Measurements from ENCODE around the gene TEDC2. TPM values are rescaled to one million over a fixed set of nuclear protein-coding genes. Genes with fewer than 3 reads are reported as not detected.
A peak's percentile ranks its signal among the peaks of the same experiment; 100 is the strongest.

TEDC2 gene
- total and polyA plus RNA-seq, 12 donors, result 0.29 to 2.3 (median 0.95) TPM

DNA sequence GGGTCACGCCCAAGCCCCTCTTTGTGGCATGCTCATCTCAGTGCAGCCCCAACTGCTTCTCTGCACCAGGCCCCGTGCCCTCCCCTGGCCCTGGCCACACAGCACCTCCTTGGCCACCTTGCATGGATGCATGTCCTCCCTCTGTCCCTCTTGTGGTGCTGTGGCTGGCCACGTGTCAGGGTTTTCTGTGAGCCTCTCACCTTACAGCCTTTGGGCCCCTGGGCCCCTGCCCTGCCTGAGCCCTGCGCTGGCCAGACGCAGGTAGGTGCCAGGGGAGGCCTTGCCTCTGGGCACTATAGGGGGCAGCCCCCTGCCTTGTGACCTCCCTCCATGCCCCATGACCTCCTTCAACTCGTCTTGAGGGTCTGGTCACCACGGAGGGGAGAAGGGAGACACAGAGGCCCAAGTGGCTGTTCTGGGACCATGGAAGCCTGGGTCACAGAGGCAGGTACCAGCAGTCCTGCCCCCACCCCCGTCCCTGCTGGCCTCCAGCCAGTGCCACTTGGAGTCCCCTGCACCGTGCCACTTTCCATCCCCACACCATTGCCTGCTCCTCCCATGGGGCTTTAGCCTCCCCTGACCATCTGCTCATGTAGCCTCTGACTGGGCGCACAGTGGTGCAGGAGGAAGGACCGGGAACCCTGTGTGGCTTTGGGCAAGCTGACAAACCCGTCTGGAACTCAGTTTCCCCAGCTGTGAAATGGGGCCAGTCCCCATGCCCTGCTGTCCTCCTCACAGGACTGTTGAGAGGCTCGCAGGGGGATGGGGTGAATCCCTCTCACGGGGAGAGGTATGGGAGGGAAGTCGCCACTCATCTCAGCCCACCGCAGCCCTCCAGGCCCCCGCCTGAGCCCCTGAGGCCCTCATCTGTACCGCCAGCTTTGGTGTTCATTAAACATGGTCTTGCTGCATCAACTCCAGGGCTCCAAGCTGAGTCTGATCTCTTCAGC, 42.3 kb downstream of the TEDC2 start:
- Histone ChIP-seq H3K27me3 (no peaks in the 10 kb centered on the region), H3K36me3 (peaks cover 0 to 14% (median 0%) of the 10 kb centered on the region in 9 donors), H3K27ac (peak overlapping the region in 4 of 10 donors; percentile 14 to 30 (median 20)), H3K9me3 (no peaks in the 10 kb centered on the region), H3K4me3 (no peak overlapping the region), H3K4me1 (peaks cover 25 to 54% (median 41%) of the 10 kb centered on the region in 9 donors)
- intact Hi-C loops (cut with DNase I), result loop anchor here in 7 of 10 donors (1.0 to 10.0 kb wide), 11 partner anchors 45 to 347 kb away; partner anchors contain the start of genes ABCA3 (in 3 of the 7), CCNF (in 3 of the 7), CASKIN1 (in 1 of the 7) and ECI1 (in 1 of the 7)
- DNase-seq (no peak), ATAC-seq (peak in 1 of 8 donors; percentile 14)
- WGBS, 2 donors, result 71 to 79% methylated on average over 18 of the region's 18 CpGs
- TF ChIP-seq, protein P1, sequence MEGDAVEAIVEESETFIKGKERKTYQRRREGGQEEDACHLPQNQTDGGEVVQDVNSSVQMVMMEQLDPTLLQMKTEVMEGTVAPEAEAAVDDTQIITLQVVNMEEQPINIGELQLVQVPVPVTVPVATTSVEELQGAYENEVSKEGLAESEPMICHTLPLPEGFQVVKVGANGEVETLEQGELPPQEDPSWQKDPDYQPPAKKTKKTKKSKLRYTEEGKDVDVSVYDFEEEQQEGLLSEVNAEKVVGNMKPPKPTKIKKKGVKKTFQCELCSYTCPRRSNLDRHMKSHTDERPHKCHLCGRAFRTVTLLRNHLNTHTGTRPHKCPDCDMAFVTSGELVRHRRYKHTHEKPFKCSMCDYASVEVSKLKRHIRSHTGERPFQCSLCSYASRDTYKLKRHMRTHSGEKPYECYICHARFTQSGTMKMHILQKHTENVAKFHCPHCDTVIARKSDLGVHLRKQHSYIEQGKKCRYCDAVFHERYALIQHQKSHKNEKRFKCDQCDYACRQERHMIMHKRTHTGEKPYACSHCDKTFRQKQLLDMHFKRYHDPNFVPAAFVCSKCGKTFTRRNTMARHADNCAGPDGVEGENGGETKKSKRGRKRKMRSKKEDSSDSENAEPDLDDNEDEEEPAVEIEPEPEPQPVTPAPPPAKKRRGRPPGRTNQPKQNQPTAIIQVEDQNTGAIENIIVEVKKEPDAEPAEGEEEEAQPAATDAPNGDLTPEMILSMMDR (IDR thresholded peaks at IDR 0.05), result no peak

DNA sequence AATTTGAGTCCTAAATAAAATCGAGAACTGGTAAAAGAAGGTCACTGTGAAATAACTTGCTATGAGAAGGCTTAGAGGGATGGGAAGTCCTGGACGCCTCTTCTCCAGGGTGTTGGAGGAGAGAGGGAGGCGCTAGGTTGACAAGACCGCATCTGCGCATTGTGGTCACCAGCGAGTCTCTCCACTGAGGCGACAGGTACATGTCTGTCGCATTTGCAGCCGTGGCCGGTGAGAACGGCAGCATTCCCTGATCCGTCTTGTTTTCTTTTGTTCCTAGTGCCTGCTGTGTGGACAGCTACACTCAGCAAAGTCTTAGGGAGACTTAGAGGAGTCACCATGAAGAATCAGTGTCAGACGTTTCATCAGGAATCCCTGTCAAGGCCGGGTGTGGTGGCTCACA, 45.8 kb downstream of the TEDC2 start:
- no peak for DNase-seq
- Histone ChIP-seq H3K27me3 (no peaks in the 10 kb centered on the region), H3K9me3 (no peaks in the 10 kb centered on the region), H3K36me3 (no peaks in the 10 kb centered on the region), H3K27ac (no peak overlapping the region), H3K4me1 (peaks cover 8 to 61% (median 17%) of the 10 kb centered on the region in 9 donors), H3K4me3 (no peak overlapping the region)
- WGBS, 2 donors, result 86 to 89% methylated on average over 14 of the region's 14 CpGs
- intact Hi-C loops (cut with DNase I), result loop anchor here in 3 of 10 donors (10.0 kb wide), 4 partner anchors 71 to 351 kb away; partner anchors contain the start of genes CASKIN1 (in 1 of the 3), CCNF (in 1 of the 3) and TRAF7 (in 1 of the 3)
- ATAC-seq, result no peak
- TF ChIP-seq, protein P1 (IDR thresholded peaks at IDR 0.05), result no peak

DNA sequence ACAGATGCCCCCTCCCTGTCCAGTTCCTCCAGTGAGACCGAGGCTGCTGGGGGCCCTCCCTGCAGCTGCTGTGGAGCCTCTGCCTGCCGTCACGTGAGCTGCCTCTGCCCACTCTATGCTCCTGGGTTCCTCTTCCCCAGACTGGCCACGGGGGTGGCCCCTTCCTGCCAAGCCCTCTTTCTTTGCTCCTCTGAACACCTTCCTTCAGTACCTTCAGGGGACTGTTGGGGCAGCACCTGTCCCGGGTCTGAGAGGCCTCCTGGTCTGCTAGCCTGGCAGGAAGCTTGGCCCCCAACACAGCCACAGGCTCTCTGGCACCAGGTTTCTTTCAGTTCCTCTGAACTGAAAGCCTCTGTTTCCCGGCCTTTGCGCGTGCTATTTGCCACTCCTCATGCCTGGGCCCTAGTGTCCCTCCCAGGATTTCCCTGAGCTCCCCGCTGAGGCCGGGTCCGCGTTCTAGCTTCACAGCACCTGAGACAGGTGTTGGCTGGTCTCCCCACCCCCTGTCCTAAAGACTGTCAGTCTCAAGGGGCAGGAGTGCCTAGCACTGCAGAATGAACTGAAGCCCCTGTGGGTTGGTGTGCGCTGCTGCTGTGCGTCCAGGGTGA, 47.2 kb downstream of the TEDC2 start:
- Histone ChIP-seq H3K36me3 (no peaks in the 10 kb centered on the region), H3K4me1 (peaks cover 0 to 61% (median 6%) of the 10 kb centered on the region in 9 donors), H3K27ac (peak overlapping the region in 6 of 10 donors; percentile 5 to 88 (median 34)), H3K27me3 (no peaks in the 10 kb centered on the region), H3K9me3 (no peaks in the 10 kb centered on the region), H3K4me3 (no peak overlapping the region)
- intact Hi-C loops (cut with DNase I), result loop anchor here in 3 of 10 donors (10.0 kb wide), 4 partner anchors 72 to 352 kb away; partner anchors contain the start of genes CASKIN1 (in 1 of the 3), CCNF (in 1 of the 3) and TRAF7 (in 1 of the 3)
- TF ChIP-seq, protein P1 (IDR thresholded peaks at IDR 0.05), result no peak
- ATAC-seq (peak; percentile 3 to 69 (median 35)), DNase-seq (no peak)
- 87 to 88% methylated on average over 14 of the region's 14 CpGs for WGBS, 2 donors

GRCh38 chr16:2507665-2508064, 47.8 kb downstream of the TEDC2 start:
- peaks cover 0 to 63% (median 7%) of the 10 kb centered on the region in 9 donors for H3K4me1 ChIP-seq
- peak in 1 of 2 donors; percentile 57 for DNase-seq
- peak overlapping the region in 6 of 10 donors; percentile 5 to 88 (median 34) for H3K27ac ChIP-seq
- no peak overlapping the region for H3K4me3 ChIP-seq
- H3K27me3 ChIP-seq, result no peaks in the 10 kb centered on the region
- peak; percentile 23 to 69 (median 33) for ATAC-seq
- intact Hi-C loops (cut with DNase I), result loop anchor here in 3 of 10 donors (10.0 kb wide), 4 partner anchors 73 to 353 kb away; partner anchors contain the start of genes CASKIN1 (in 1 of the 3), CCNF (in 1 of the 3) and TRAF7 (in 1 of the 3)
- TF ChIP-seq, protein P1 (IDR thresholded peaks at IDR 0.05), result no peak
- WGBS, 2 donors, result 86 to 89% methylated on average over 11 of the region's 11 CpGs
- H3K36me3 ChIP-seq, result no peaks in the 10 kb centered on the region
- H3K9me3 ChIP-seq, result no peaks in the 10 kb centered on the region

All from heart right ventricle (tissue), 16 donors.